GM23338 (cell line): ENCODE results near the gene CAMSAP2. TPM values are rescaled to one million over a fixed set of nuclear protein-coding genes. Genes with fewer than 3 reads are reported as not detected.

Experiments used
- ATAC-seq: fragments of 200-7000 bp; cut with Tn5 transposase; 3 replicates; pipeline ENCODE4 v1.9.1; 2020
- DNase-seq: peaks from one replicate; pipeline ENCODE4 v3.0.0-alpha.2; 2015; ENCODE audit warnings: low spot score
- H2AFZ ChIP-seq: fragments of 200-600 bp; sonication (generic); 2 replicates; pipeline ENCODE4 v1.8.0; 2016; ENCODE audit warnings: antibody characterized with exemption, mild to moderate bottlenecking, moderate library complexity
- H3F3A ChIP-seq: fragments of 200-600 bp; sonication (generic); replicated peaks from 2 replicates; pipeline ENCODE4 v1.8.0; 2017; ENCODE audit warnings: antibody characterized with exemption, mixed run types, low read depth
- H3K27ac ChIP-seq: fragments of 200-600 bp; sonication (generic); 2 replicates; pipeline ENCODE4 v1.6.1; 2016; ENCODE audit warnings: low read depth
- H3K27me3 ChIP-seq: fragments of 200-600 bp; sonication (generic); 2 replicates; pipeline ENCODE4 v1.8.0; 2016; ENCODE audit warnings: mild to moderate bottlenecking, mixed run types, moderate library complexity; ENCODE audit not compliant: insufficient read depth
- H3K36me3 ChIP-seq: fragments of 200-600 bp; sonication (generic); 2 replicates; pipeline ENCODE4 v1.8.0; 2016; ENCODE audit warnings: mild to moderate bottlenecking; ENCODE audit not compliant: insufficient read depth
- H3K4me1 ChIP-seq: fragments of 200-600 bp; sonication (generic); 2 replicates; pipeline ENCODE4 v1.8.0; 2016; ENCODE audit warnings: mild to moderate bottlenecking, moderate library complexity; ENCODE audit not compliant: insufficient read depth
- H3K4me2 ChIP-seq: fragments of 200-600 bp; sonication (generic); 2 replicates; pipeline ENCODE4 v1.7.1; 2017; ENCODE audit warnings: mixed run types
- H3K4me3 ChIP-seq: fragments of 200-600 bp; sonication (generic); 2 replicates; pipeline ENCODE4 v1.6.1; 2016; ENCODE audit warnings: mixed run types
- H3K79me2 ChIP-seq: fragments of 200-600 bp; sonication (generic); replicated peaks from 2 replicates; pipeline ENCODE4 v1.8.0; 2017; ENCODE audit warnings: mild to moderate bottlenecking; ENCODE audit not compliant: insufficient read depth
- H3K9me2 ChIP-seq: fragments of 200-600 bp; sonication (generic); 2 replicates; pipeline ENCODE4 v1.8.0; 2017; ENCODE audit not compliant: insufficient read depth
- H4K20me1 ChIP-seq: fragments of 200-600 bp; sonication (generic); replicated peaks from 2 replicates; pipeline ENCODE4 v1.8.0; 2017; ENCODE audit warnings: mild to moderate bottlenecking; ENCODE audit not compliant: insufficient read depth
- H3K27ac Mint-ChIP-seq: 2 replicates; pipeline ENCODE4 v1.8.0; 2020; ENCODE audit warnings: inconsistent platforms, mild to moderate bottlenecking, moderate library complexity, mixed read lengths
- H3K27me3 Mint-ChIP-seq: 3 replicates; pipeline ENCODE4 v1.8.0; 2022; ENCODE audit warnings: low read depth, mild to moderate bottlenecking, moderate library complexity, mixed read lengths, inconsistent platforms; ENCODE audit not compliant: insufficient read depth, poor library complexity
- H3K36me3 Mint-ChIP-seq: 3 replicates; pipeline ENCODE4 v1.8.0; 2021; ENCODE audit warnings: low read depth, mild to moderate bottlenecking, inconsistent platforms, moderate library complexity, mixed read lengths
- H3K4me1 Mint-ChIP-seq: 3 replicates; pipeline ENCODE4 v1.8.0; 2020; ENCODE audit warnings: mild to moderate bottlenecking, inconsistent platforms, mixed read lengths
- H3K4me3 Mint-ChIP-seq: 3 replicates; pipeline ENCODE4 v1.8.0; 2021; ENCODE audit warnings: moderate library complexity, mild to moderate bottlenecking, inconsistent platforms, mixed read lengths
- H3K9me3 Mint-ChIP-seq: 3 replicates; pipeline ENCODE4 v1.8.0; 2020; ENCODE audit warnings: moderate library complexity, mild to moderate bottlenecking, inconsistent platforms, mixed read lengths
- ZNF114 ChIP-seq: fragments of 250-450 bp; sonication (Bioruptor Pico); IDR thresholded peaks from 2 replicates; pipeline ENCODE4 v1.5.0; 2020; ENCODE audit warnings: mild to moderate bottlenecking, moderate library complexity
- ZNF331 ChIP-seq: fragments of 250-450 bp; sonication (Bioruptor Pico); IDR thresholded peaks from 2 replicates; pipeline ENCODE4 v1.5.0; 2020; ENCODE audit warnings: low read depth, mild to moderate bottlenecking, moderate library complexity
- polyA plus RNA-seq: library from polyadenylated mRNA; unstranded; fragments of >200 nt; fragmentation: Nextera tagmentation; extraction: Ambion mirVana; gene quantifications from 2 replicates; pipeline ENCODE4 v1.2.1, GENCODE V29; 2016
- total RNA-seq: library from RNA; depleted of rRNA; stranded (reverse); fragments of >200 nt; shearing (Covaris generic); gene quantifications from 2 replicates; pipeline ENCODE4 v1.2.3, GENCODE V29; 2014
- TF ChIP-seq, protein P1 (sequence below): fragments of 250-450 bp; sonication (Bioruptor Pico); IDR thresholded peaks from 2 replicates; pipeline ENCODE4 v1.5.0; 2020; ENCODE audit warnings: mild to moderate bottlenecking, moderate library complexity
- TF ChIP-seq, protein P2 (sequence below): IDR thresholded peaks from one replicate; pipeline ENCODE4 v1.6.1; 2018; ENCODE audit warnings: antibody characterized with exemption; ENCODE audit not compliant: unreplicated experiment

Gene CAMSAP2
- total and polyA plus RNA-seq, 2 experiments from 2014 or later: 9.1 to 21.3 TPM

DNA sequence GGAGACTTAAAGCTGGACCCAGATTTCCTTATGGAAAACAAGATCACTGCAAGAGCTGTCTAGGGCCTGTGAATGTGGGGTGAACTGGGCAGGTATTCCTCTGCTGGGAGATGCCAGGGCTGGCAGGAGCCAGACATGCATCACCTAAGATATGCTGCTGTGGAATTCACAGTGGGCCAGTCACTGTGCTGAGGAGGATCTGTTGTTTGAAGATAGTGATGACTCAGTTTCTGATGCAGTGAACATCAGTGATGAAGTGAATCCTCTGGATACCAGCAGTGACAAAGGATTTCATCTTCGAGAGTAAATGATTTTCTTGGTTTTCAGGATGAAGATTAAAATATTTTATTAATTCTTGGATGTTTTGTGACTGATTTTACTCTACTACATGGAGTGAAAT is 29.9 kb upstream of the CAMSAP2 start:
- ATAC-seq: no peak
- Histone ChIP-seq H3K9me2 (no peaks in the 10 kb centered on the region), H3F3A (no peaks in the 10 kb centered on the region), H3K4me3 (no peak overlapping the region), H3K79me2 (no peaks in the 10 kb centered on the region), H3K4me1 (no peaks in the 10 kb centered on the region), H2AFZ (no peak overlapping the region), H3K4me2 (no peak overlapping the region), H3K36me3 (no peaks in the 10 kb centered on the region), H3K27ac (no peak overlapping the region), H4K20me1 (no peaks in the 10 kb centered on the region), H3K27me3 (no peaks in the 10 kb centered on the region)
- no peaks in the 10 kb centered on the region for H3K36me3 Mint-ChIP-seq
- no peaks in the 10 kb centered on the region for H3K4me1 Mint-ChIP-seq
- H3K27ac Mint-ChIP-seq: no peak overlapping the region
- no peaks in the 10 kb centered on the region for H3K9me3 Mint-ChIP-seq
- H3K4me3 Mint-ChIP-seq: no peak overlapping the region
- TF ChIP-seq ZNF331 (CRISPR knock-in tag) (no peak), ZNF114 (CRISPR knock-in tag) (no peak)
- TF ChIP-seq, protein P1, sequence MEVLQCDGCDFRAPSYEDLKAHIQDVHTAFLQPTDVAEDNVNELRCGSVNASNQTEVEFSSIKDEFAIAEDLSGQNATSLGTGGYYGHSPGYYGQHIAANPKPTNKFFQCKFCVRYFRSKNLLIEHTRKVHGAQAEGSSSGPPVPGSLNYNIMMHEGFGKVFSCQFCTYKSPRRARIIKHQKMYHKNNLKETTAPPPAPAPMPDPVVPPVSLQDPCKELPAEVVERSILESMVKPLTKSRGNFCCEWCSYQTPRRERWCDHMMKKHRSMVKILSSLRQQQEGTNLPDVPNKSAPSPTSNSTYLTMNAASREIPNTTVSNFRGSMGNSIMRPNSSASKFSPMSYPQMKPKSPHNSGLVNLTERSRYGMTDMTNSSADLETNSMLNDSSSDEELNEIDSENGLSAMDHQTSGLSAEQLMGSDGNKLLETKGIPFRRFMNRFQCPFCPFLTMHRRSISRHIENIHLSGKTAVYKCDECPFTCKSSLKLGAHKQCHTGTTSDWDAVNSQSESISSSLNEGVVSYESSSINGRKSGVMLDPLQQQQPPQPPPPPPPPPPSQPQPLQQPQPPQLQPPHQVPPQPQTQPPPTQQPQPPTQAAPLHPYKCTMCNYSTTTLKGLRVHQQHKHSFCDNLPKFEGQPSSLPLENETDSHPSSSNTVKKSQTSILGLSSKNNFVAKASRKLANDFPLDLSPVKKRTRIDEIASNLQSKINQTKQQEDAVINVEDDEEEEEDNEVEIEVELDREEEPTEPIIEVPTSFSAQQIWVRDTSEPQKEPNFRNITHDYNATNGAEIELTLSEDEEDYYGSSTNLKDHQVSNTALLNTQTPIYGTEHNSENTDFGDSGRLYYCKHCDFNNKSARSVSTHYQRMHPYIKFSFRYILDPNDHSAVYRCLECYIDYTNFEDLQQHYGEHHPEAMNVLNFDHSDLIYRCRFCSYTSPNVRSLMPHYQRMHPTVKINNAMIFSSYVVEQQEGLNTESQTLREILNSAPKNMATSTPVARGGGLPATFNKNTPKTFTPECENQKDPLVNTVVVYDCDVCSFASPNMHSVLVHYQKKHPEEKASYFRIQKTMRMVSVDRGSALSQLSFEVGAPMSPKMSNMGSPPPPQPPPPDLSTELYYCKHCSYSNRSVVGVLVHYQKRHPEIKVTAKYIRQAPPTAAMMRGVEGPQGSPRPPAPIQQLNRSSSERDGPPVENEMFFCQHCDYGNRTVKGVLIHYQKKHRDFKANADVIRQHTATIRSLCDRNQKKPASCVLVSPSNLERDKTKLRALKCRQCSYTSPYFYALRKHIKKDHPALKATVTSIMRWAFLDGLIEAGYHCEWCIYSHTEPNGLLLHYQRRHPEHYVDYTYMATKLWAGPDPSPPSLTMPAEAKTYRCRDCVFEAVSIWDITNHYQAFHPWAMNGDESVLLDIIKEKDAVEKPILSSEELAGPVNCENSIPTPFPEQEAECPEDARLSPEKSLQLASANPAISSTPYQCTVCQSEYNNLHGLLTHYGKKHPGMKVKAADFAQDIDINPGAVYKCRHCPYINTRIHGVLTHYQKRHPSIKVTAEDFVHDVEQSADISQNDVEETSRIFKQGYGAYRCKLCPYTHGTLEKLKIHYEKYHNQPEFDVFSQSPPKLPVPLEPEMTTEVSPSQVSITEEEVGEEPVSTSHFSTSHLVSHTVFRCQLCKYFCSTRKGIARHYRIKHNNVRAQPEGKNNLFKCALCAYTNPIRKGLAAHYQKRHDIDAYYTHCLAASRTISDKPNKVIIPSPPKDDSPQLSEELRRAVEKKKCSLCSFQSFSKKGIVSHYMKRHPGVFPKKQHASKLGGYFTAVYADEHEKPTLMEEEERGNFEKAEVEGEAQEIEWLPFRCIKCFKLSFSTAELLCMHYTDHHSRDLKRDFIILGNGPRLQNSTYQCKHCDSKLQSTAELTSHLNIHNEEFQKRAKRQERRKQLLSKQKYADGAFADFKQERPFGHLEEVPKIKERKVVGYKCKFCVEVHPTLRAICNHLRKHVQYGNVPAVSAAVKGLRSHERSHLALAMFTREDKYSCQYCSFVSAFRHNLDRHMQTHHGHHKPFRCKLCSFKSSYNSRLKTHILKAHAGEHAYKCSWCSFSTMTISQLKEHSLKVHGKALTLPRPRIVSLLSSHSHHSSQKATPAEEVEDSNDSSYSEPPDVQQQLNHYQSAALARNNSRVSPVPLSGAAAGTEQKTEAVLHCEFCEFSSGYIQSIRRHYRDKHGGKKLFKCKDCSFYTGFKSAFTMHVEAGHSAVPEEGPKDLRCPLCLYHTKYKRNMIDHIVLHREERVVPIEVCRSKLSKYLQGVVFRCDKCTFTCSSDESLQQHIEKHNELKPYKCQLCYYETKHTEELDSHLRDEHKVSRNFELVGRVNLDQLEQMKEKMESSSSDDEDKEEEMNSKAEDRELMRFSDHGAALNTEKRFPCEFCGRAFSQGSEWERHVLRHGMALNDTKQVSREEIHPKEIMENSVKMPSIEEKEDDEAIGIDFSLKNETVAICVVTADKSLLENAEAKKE (CRISPR knock-in tag): no peak
- TF ChIP-seq, protein P2, sequence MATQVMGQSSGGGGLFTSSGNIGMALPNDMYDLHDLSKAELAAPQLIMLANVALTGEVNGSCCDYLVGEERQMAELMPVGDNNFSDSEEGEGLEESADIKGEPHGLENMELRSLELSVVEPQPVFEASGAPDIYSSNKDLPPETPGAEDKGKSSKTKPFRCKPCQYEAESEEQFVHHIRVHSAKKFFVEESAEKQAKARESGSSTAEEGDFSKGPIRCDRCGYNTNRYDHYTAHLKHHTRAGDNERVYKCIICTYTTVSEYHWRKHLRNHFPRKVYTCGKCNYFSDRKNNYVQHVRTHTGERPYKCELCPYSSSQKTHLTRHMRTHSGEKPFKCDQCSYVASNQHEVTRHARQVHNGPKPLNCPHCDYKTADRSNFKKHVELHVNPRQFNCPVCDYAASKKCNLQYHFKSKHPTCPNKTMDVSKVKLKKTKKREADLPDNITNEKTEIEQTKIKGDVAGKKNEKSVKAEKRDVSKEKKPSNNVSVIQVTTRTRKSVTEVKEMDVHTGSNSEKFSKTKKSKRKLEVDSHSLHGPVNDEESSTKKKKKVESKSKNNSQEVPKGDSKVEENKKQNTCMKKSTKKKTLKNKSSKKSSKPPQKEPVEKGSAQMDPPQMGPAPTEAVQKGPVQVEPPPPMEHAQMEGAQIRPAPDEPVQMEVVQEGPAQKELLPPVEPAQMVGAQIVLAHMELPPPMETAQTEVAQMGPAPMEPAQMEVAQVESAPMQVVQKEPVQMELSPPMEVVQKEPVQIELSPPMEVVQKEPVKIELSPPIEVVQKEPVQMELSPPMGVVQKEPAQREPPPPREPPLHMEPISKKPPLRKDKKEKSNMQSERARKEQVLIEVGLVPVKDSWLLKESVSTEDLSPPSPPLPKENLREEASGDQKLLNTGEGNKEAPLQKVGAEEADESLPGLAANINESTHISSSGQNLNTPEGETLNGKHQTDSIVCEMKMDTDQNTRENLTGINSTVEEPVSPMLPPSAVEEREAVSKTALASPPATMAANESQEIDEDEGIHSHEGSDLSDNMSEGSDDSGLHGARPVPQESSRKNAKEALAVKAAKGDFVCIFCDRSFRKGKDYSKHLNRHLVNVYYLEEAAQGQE: no peak
- DNase-seq: no peak
- peaks cover 3% of the 10 kb centered on the region for H3K27me3 Mint-ChIP-seq
